Epithelial cell of proximal tubule (primary cell): ENCODE data around the gene DDN. TPM values are rescaled to one million over a fixed set of nuclear protein-coding genes. Genes with fewer than 3 reads are reported as not detected.
A peak's percentile ranks its signal among the peaks of the same experiment; 100 is the strongest.

ENCODE experiments used
- DNase-seq: peaks from one replicate; pipeline ENCODE4 v3.0.0-alpha.2; 2011; ENCODE audit warnings: low read depth
- H3K4me3 ChIP-seq: 2 replicates; pipeline ENCODE4 v1.5.1; 2011; ENCODE audit warnings: low read depth, mild to moderate bottlenecking, low read length
- total RNA-seq: library from RNA; depleted of rRNA; stranded (reverse); fragments of >200 nt; gene quantifications from 2 replicates; pipeline ENCODE4 v1.2.3, GENCODE V29; 2015
- TF ChIP-seq, protein P1 (sequence below): conservative IDR thresholded peaks from 2 replicates; pipeline ENCODE4 v1.5.1; 2012; ENCODE audit warnings: low read depth, mild to moderate bottlenecking, low read length

Gene DDN
- total RNA-seq, 1 donor from 2014 or later, result 0.29 TPM

GRCh38 chr12:48991247-48992050, 7.7 kb downstream of the DDN start:
- DNase-seq, result no peak
- TF ChIP-seq, protein P1, sequence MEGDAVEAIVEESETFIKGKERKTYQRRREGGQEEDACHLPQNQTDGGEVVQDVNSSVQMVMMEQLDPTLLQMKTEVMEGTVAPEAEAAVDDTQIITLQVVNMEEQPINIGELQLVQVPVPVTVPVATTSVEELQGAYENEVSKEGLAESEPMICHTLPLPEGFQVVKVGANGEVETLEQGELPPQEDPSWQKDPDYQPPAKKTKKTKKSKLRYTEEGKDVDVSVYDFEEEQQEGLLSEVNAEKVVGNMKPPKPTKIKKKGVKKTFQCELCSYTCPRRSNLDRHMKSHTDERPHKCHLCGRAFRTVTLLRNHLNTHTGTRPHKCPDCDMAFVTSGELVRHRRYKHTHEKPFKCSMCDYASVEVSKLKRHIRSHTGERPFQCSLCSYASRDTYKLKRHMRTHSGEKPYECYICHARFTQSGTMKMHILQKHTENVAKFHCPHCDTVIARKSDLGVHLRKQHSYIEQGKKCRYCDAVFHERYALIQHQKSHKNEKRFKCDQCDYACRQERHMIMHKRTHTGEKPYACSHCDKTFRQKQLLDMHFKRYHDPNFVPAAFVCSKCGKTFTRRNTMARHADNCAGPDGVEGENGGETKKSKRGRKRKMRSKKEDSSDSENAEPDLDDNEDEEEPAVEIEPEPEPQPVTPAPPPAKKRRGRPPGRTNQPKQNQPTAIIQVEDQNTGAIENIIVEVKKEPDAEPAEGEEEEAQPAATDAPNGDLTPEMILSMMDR, result no peak
- no peak overlapping the region for H3K4me3 ChIP-seq

GRCh38 chr12:48990552-48990951, 8.6 kb downstream of the DDN start:
- H3K4me3 ChIP-seq, result no peak overlapping the region
- TF ChIP-seq, protein P1, result no peak
- no peak for DNase-seq

DNA sequence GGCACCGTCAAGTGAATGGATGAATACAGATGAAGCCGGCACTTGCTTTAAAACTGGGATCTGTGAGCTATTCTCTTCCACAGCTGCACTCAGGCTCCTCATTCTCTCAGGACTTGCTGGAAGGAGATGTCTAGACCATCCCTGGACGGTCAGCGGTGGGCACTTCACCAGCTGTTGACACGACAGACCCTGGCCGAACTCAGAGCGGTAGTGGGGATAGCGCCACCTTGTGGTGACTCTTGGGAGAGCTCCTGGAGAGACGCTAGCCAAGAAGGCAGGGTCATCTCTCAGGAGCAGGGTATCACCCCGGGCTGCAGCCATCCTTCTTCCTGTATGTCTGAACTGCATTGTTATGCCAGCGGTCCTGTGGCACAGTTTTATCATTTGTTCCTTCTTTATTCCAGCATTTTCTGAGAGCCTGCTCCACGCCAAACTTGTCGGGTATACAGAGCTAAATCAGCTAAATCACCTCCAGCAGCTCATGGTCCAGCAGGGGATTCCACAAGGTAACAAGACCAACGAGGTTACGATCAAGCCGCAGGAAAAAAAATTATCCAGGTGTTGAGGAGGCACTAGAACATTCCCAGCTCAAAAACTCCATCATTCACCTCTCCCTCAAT, 11.0 kb downstream of the DDN start:
- no peak overlapping the region for H3K4me3 ChIP-seq
- no peak for DNase-seq
- TF ChIP-seq, protein P1, result peak; percentile 94

- no peak for DNase-seq
- TF ChIP-seq, protein P1, result no peak
- no peak overlapping the region for H3K4me3 ChIP-seq
Observed at GRCh38 chr12:48986720-48987291, 12.4 kb downstream of the DDN start.

GRCh38 chr12:48985901-48986300, 13.3 kb downstream of the DDN start:
- no peak for DNase-seq
- TF ChIP-seq, protein P1, result no peak
- H3K4me3 ChIP-seq, result no peak overlapping the region

GRCh38 chr12:48985475-48985897, 13.7 kb downstream of the DDN start:
- no peak overlapping the region for H3K4me3 ChIP-seq
- TF ChIP-seq, protein P1, result no peak
- no peak for DNase-seq
